MCF 10A (cell line): ENCODE results near the gene LETM1. TPM values are rescaled to one million over a fixed set of nuclear protein-coding genes. Genes with fewer than 3 reads are reported as not detected.
A peak's percentile ranks its signal among the peaks of the same experiment; 100 is the strongest.

Source experiments
- BruUV-seq: library from RNA; stranded (reverse); fragments of 400-500 nt; replicated peaks from 2 replicates; lab custom pipeline; 2021; lab: Mats Ljungman, UMichigan
- CTCF ChIA-PET: fragments of 300-600 bp; sonication (Branson Sonifier 250); formaldehyde crosslinking; extraction: SDS; loops from one replicate; lab custom pipeline; 2021; ENCODE audit warnings: antibody characterized with exemption, inconsistent platforms; lab: Yijun Ruan, JAX
- POLR2A ChIA-PET: fragments of 300-600, 350-650 bp; sonication (Branson Sonifier 250); formaldehyde crosslinking; extraction: SDS; loops from one replicate; lab custom pipeline; 2020; ENCODE audit warnings: antibody characterized with exemption, inconsistent platforms; lab: Yijun Ruan, JAX
- DNase-seq: peaks from one replicate; pipeline ENCODE4 v3.0.0-alpha.2; 2018; ENCODE audit not compliant: unreplicated experiment
- H3K27ac Mint-ChIP-seq: one replicate; pipeline ENCODE4 v1.8.0; 2022; ENCODE audit warnings: mild to moderate bottlenecking, low read depth, mixed read lengths; ENCODE audit not compliant: unreplicated experiment
- H3K27me3 Mint-ChIP-seq: one replicate; pipeline ENCODE4 v1.8.0; 2022; ENCODE audit warnings: mixed read lengths; ENCODE audit not compliant: insufficient read depth, unreplicated experiment
- H3K36me3 Mint-ChIP-seq: one replicate; pipeline ENCODE4 v1.8.0; 2022; ENCODE audit warnings: mild to moderate bottlenecking, moderate library complexity, mixed read lengths; ENCODE audit not compliant: insufficient read depth, unreplicated experiment
- H3K4me1 Mint-ChIP-seq: one replicate; pipeline ENCODE4 v1.8.0; 2022; ENCODE audit warnings: mixed read lengths; ENCODE audit not compliant: insufficient read depth, unreplicated experiment
- H3K4me3 Mint-ChIP-seq: one replicate; pipeline ENCODE4 v1.8.0; 2022; ENCODE audit warnings: mild to moderate bottlenecking, moderate library complexity, mixed read lengths; ENCODE audit not compliant: unreplicated experiment
- H3K9me3 Mint-ChIP-seq: one replicate; pipeline ENCODE4 v1.8.0; 2022; ENCODE audit warnings: mixed read lengths; ENCODE audit not compliant: unreplicated experiment
- intact Hi-C: fragments of 100-400 bp; cut with micrococcal nuclease; formaldehyde crosslinking; loops from 2 replicates; pipeline ENCODE4 v1.14.1; 2022
- total RNA-seq: library from RNA; stranded (reverse); gene quantifications from 2 replicates; pipeline ENCODE4 v1.2.3, GENCODE V29; 2022
- TF ChIP-seq, protein P1 (sequence below): fragments of 200-600 bp; IDR thresholded peaks from one replicate; pipeline ENCODE4 v1.8.0; 2022; ENCODE audit warnings: antibody characterized with exemption, mild to moderate bottlenecking; ENCODE audit not compliant: unreplicated experiment

The LETM1 gene
- total RNA-seq, 1 experiment from 2014 or later = 85.0 TPM

- DNase-seq = no peak
- Mint-ChIP-seq H3K4me3 (no peak overlapping the region), H3K27me3 (no peaks in the 10 kb centered on the region), H3K27ac (peak overlapping the region; percentile 74), H3K36me3 (peaks cover 31% of the 10 kb centered on the region), H3K4me1 (peaks cover 26% of the 10 kb centered on the region), H3K9me3 (no peaks in the 10 kb centered on the region)
- TF ChIP-seq, protein P1, sequence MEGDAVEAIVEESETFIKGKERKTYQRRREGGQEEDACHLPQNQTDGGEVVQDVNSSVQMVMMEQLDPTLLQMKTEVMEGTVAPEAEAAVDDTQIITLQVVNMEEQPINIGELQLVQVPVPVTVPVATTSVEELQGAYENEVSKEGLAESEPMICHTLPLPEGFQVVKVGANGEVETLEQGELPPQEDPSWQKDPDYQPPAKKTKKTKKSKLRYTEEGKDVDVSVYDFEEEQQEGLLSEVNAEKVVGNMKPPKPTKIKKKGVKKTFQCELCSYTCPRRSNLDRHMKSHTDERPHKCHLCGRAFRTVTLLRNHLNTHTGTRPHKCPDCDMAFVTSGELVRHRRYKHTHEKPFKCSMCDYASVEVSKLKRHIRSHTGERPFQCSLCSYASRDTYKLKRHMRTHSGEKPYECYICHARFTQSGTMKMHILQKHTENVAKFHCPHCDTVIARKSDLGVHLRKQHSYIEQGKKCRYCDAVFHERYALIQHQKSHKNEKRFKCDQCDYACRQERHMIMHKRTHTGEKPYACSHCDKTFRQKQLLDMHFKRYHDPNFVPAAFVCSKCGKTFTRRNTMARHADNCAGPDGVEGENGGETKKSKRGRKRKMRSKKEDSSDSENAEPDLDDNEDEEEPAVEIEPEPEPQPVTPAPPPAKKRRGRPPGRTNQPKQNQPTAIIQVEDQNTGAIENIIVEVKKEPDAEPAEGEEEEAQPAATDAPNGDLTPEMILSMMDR = no peak
- intact Hi-C loops = no loop called here
- CTCF ChIA-PET = interaction anchor here (0.6 to 8.0 kb wide), 4 partner anchors 43 to 105 kb away, joined by 3 to 49 read pairs (median 3); no protein-coding TSS in a partner anchor
- no TSS peak for BruUV-seq
- POLR2A ChIA-PET = interaction anchor here (0.6 kb wide), 1 partner anchor 57 kb away, joined by 3 read pairs; no protein-coding TSS in a partner anchor
Observed at GRCh38 chr4:1852904-1853623, 2.9 kb downstream of the LETM1 start.

DNA sequence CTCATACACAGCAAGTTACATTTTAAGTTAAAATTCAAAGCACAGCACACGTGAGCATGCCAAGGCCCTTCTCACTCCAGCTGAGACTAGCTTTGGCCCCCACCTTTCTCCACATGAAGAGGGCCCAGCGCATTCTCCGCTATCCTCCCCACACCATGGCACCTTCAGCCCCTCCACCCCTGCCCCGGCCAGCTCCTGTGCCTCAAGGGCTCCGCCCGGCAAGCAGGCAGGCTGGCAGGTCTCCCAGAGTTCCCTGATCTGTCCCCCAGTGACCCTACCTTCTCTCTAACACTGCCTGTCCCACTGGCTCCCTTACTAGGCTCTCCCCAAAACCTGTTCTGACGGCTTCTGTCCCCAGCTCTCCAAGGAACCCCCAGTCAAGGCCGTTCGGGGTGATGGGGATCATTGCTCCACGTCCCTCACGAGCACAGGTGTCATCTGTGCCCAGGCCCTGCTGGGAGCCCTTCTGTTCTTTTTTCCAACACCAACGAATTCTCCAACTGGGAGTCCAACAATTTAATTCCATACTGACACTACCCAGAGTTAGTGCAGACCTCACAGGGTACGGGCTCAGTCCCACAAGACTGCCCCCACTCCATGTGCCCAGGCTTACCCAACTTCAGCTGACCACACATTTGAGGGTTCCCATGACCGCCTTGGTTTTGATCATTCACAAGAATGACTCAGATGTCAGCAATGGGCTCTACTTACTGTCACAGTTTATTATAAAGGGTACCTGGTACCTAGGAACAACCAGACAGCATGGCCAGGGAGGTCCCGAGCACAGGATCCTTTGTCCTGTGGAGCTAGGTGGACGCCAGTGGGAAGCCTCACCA lies 4.2 kb downstream of the LETM1 start:
- H3K27ac Mint-ChIP-seq = peak overlapping the region; percentile 72
- no peaks in the 10 kb centered on the region for H3K27me3 Mint-ChIP-seq
- no peak for DNase-seq
- ChIA-PET CTCF (interaction anchor here (1.3 to 1.4 kb wide), 3 partner anchors 48 to 103 kb away, joined by 3 to 8 read pairs (median 4); no protein-coding TSS in a partner anchor), POLR2A (interaction anchor here (0.6 kb wide), 1 partner anchor 58 kb away, joined by 3 read pairs; no protein-coding TSS in a partner anchor)
- TF ChIP-seq, protein P1 = no peak
- no TSS peak for BruUV-seq
- intact Hi-C loops = no loop called here
- H3K4me3 Mint-ChIP-seq = no peak overlapping the region
- H3K9me3 Mint-ChIP-seq = no peaks in the 10 kb centered on the region
- peaks cover 26% of the 10 kb centered on the region for H3K4me1 Mint-ChIP-seq
- peaks cover 42% of the 10 kb centered on the region for H3K36me3 Mint-ChIP-seq

DNA sequence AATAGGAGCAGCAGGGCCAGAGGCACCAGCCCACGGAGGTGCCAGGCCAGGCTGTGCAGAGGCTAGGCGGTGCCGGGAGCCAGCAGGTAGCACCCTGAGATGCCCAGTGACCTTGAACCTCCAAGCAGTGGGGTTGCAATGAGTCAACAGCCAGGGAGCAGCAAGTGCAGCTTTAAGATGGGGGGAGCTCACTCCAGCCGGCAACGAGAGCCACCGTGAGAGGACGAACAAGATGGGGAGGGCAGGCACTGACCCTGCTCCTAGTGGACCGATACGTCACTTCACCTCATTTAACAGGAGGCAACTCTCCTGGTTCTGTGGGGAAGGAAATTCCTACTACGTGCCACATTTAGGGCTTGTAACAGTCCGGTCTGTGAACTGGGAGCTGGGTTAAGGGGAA lies 4.8 kb downstream of the LETM1 start:
- Mint-ChIP-seq H3K4me1 (peaks cover 26% of the 10 kb centered on the region), H3K27me3 (no peaks in the 10 kb centered on the region), H3K9me3 (no peaks in the 10 kb centered on the region), H3K27ac (peak overlapping the region; percentile 72), H3K4me3 (no peak overlapping the region), H3K36me3 (peaks cover 48% of the 10 kb centered on the region)
- intact Hi-C loops = no loop called here
- CTCF ChIA-PET = interaction anchor here (1.3 to 1.4 kb wide), 2 partner anchors 49 to 60 kb away, joined by 4 to 8 read pairs; no protein-coding TSS in a partner anchor
- no peak for DNase-seq
- BruUV-seq = no TSS peak
- TF ChIP-seq, protein P1 = no peak
- POLR2A ChIA-PET = no interaction called here

DNA sequence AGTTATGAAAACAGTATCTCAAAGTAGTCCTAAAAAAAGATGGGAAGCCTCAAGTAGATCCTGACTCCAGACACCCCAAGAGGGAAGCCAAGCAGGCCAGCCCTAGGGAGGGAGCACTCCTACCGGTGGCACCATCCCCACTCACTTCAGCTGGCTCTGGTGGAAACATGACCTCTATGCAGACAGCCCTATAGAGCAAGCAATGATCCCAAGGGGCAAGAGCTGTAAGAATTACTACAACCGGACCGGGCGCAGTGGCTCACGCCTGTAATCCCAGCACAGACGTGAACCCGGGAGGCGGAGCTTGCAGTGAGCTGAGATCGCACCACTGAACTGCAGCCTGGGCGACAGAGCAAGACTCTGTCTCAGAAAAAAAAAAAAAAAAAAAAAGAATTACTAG lies 5.7 kb downstream of the LETM1 start:
- POLR2A ChIA-PET = no interaction called here
- no peaks in the 10 kb centered on the region for H3K27me3 Mint-ChIP-seq

More for the DNA sequence above, 5.7 kb downstream of the LETM1 start:
- Mint-ChIP-seq H3K4me3 (no peak overlapping the region), H3K4me1 (peaks cover 26% of the 10 kb centered on the region), H3K9me3 (no peaks in the 10 kb centered on the region), H3K27ac (no peak overlapping the region), H3K36me3 (peaks cover 56% of the 10 kb centered on the region)
- no peak for DNase-seq
- TF ChIP-seq, protein P1 = no peak
- intact Hi-C loops = no loop called here
- BruUV-seq = no TSS peak
- CTCF ChIA-PET = no interaction called here
